ENCODE results near the gene RBM28.

The RBM28 gene

GRCh38 chr7:128374041-128374440, 30.3 kb upstream of the RBM28 start:
- DNase-seq (ENCODE audit: low spot score): no peak

DNA sequence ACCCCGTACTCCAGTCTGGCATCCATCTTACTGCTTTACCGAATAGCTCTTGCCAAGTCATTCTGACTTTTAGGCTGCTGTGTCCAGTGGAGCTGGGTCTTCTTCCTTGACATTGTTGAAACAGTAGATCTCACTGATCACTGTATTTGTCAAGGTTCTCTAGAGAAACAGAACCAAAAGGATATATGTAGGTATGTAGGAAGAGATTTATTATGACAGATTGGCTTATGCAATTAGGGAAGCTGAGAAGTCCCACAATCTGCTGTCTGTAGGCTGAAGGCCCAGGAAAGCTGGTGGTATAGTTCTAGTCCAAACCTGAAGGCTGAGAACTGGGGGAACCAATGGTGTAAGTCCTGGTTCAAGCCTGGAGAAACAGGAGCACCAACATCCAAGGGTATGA, 29.9 kb upstream of the RBM28 start:
- DNase-seq (ENCODE audit: low spot score): no peak

GRCh38 chr7:128370491-128370890, 26.8 kb upstream of the RBM28 start:
- no peak for DNase-seq (ENCODE audit: low spot score)

GRCh38 chr7:128366986-128367385, 23.3 kb upstream of the RBM28 start:
- DNase-seq (ENCODE audit: low spot score): no peak

GRCh38 chr7:128366300-128366699, 22.6 kb upstream of the RBM28 start:
- no peak for DNase-seq (ENCODE audit: low spot score)

GRCh38 chr7:128365432-128365831, 21.7 kb upstream of the RBM28 start:
- DNase-seq (ENCODE audit: low spot score): no peak

GRCh38 chr7:128364166-128364870, 20.6 kb upstream of the RBM28 start:
- DNase-seq (ENCODE audit: low spot score): no peak

- no peak for DNase-seq (ENCODE audit: low spot score)
Measured at GRCh38 chr7:128363261-128363721, 19.6 kb upstream of the RBM28 start.

DNA sequence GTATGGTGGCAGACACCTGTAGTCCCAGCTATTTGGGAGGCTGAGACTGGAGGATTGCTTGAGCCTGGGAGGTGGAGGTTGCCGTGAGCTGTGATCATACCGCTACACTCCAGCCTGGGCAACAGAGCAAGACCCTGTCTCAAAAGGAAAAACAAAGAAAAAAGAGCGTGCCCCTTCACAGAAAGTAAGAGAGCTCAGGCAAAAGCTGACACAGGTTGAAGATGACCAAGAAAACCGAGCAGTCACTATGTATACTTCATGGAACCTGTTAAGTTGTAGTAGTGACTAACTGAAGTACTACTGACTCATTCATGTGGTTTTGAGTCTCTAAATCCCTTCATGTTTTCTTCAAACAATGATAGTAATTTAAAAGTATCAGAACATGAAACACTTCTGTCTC, 19.0 kb upstream of the RBM28 start:
- no peak for DNase-seq (ENCODE audit: low spot score)

- no peak for DNase-seq (ENCODE audit: low spot score)
Measured at GRCh38 chr7:128361411-128362379, 18.0 kb upstream of the RBM28 start, which contains the start of gene PRRT4. Gene PRRT4 (minus strand): TSS chr7:128361690.

DNA sequence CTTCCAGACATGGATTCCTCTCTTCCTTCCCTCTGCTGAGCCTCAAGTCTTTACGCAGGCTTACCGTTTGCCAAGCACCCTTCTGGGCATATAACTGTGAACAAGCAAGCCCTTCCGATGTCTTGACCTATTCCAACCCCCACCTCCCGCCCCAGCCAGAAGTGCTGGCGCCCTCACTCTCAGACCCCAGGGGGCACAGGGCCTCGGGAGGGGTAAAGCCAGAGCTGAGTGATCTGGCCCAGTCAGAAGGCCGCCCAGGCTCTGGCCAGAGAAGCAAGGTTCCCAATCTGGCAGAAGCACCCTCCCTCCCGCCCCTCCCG, 16.6 kb upstream of the RBM28 start:
- no peak for DNase-seq (ENCODE audit: low spot score)

GRCh38 chr7:128359939-128360338, 16.2 kb upstream of the RBM28 start:
- DNase-seq (ENCODE audit: low spot score): no peak

DNA sequence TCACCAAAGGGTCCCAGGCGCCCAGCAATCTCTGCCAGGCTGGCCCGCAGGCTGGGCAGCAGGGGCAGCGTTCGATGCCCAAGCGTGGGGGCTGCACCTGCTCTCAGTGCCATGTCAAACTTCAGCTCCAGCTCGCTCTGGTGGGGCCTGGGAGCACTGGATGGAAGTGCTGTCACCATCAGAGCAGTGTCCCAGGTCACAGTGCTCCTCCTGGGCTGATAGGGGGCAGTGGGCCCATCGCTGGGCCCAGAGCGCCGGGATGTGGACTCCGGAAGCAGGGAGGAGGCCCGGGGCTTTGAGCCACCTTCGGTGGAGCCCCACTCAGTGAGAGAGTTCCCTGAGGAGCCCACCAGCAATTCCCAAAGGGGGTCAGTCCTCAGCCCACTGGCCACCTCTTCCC, 15.6 kb upstream of the RBM28 start:
- no peak for DNase-seq (ENCODE audit: low spot score)

DNA sequence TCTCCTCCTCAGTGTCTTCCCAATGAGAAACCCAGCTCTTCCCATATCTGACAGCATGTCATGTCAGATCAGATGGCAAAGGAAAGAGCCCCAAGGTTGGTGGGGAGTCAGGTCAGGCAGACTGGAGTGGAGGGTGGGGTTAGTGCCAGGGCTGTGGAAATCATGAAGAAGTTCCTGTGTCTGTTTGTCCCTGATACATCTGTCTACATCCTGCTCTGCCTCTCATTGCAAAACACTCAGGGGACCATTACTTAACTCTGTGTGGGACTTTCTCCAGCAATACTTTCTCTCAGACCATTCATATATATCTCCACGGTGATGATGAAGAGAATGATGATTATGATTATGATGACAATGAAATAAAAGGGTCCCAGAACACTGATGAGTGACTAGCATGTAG, 14.5 kb upstream of the RBM28 start:
- DNase-seq (ENCODE audit: low spot score): no peak

DNA sequence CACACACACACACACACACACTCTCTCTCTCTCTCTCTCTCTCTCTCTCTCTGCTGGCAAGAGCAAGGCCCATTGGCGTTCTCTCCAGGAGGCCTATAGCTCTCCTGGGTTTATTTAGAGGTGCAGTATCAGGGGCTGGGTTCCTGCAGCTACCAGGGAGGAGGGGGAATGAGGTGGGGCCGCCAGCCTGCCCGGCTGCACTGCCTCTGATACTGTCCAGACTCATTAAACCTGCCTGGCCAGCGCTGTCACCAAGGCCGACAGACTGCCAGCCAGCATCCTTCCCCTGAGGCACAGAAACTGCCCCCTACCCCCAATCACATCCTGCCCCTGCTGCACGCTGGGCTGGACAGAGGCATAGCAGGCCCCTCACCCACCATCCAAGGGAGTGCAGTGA, 13.5 kb upstream of the RBM28 start:
- no peak for DNase-seq (ENCODE audit: low spot score)

- DNase-seq (ENCODE audit: low spot score): no peak
Measured at GRCh38 chr7:128356546-128357216, 13.0 kb upstream of the RBM28 start.

- no peak for DNase-seq (ENCODE audit: low spot score)
Measured at GRCh38 chr7:128353610-128354009, 9.9 kb upstream of the RBM28 start.

DNA sequence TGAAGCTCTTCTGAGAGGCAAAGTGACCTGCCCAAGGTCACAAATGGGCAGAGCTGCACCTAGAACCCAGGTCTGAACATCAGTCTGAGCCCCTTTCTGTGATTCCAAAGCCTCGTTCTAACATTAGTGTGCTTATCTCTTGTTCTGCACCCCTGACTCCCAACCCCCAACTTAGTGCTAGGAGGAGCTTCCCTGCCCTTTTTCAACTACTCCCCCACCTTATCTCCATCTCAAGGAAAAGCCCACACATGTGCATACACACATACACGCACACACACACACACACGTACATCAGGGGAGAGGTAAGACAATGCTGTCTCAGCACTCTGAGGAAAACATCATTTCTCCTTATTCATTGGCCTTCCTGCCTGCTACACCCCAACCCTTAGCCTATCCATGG, 9.5 kb upstream of the RBM28 start:
- DNase-seq (ENCODE audit: low spot score): no peak

- DNase-seq (ENCODE audit: low spot score): no peak
Measured at GRCh38 chr7:128352636-128353035, 8.9 kb upstream of the RBM28 start.

DNA sequence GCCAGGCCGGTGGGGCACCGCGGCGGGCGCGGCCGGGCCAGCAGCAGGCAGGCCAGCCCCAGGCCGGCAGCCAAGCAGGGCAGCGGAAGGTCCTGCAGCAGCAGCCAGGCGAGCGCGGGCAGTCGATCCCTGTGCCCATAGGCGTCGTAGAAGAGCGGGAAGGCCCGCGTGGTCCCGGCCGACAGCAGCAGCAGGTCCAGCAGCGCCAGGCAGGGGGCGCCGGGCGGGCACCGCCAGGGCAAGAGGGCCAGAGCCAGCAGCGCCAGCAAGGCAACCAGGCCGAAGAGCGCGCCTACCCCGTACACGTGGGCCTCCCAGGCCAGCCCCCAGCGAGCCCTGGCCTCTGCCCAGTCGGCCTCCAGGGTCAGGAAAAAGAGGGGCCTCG, 8.4 kb upstream of the RBM28 start:
- no peak for DNase-seq (ENCODE audit: low spot score)

- DNase-seq (ENCODE audit: low spot score): no peak
Measured at GRCh38 chr7:128351296-128352152, 7.8 kb upstream of the RBM28 start.

All from putamen (tissue), 1 donor.